Aorta (tissue), 5 donors: ENCODE results near the gene BLM. TPM values are rescaled to one million over a fixed set of nuclear protein-coding genes. Genes with fewer than 3 reads are reported as not detected.
A peak's percentile ranks its signal among the peaks of the same experiment; 100 is the strongest.

Source experiments
- ATAC-seq: fragments of 200-7000 bp; cut with Tn5 transposase; one replicate; pipeline ENCODE4 v1.9.1; 2022; ENCODE audit warnings: moderate library complexity; ENCODE audit not compliant: low FRiP score
- DNase-seq, 2 donors: peaks; one replicate each; pipeline ENCODE4 v3.0.0-alpha.2; 2020
- H3K27ac ChIP-seq, 2 donors: one replicate each; pipeline ENCODE4 v1.5.1; 2013; ENCODE audit warnings: low read length in 2 of 2, mild to moderate bottlenecking in 2 of 2, moderate library complexity in 2 of 2, control low read depth in 1 of 2, inconsistent platforms in 1 of 2, low read depth in 1 of 2
- H3K27me3 ChIP-seq, 2 donors: one replicate each; pipeline ENCODE4 v1.6.1; 2013; ENCODE audit warnings: control low read depth in 1 of 2, low read length in 1 of 2, mild to moderate bottlenecking in 1 of 2, moderate library complexity in 1 of 2; ENCODE audit not compliant: insufficient read depth in 2 of 2, control insufficient read depth in 1 of 2
- H3K36me3 ChIP-seq, 2 donors: one replicate each; pipeline ENCODE4 v1.6.1; 2013; ENCODE audit warnings: control low read depth in 1 of 2, low read length in 1 of 2, mild to moderate bottlenecking in 1 of 2; ENCODE audit not compliant: insufficient read depth in 2 of 2, control insufficient read depth in 1 of 2
- H3K4me1 ChIP-seq, 2 donors: one replicate each; pipeline ENCODE4 v1.6.1; 2013; ENCODE audit warnings: low read length in 2 of 2, control low read depth in 1 of 2, mild to moderate bottlenecking in 1 of 2, moderate library complexity in 1 of 2; ENCODE audit not compliant: insufficient read depth in 2 of 2, control insufficient read depth in 1 of 2
- H3K4me3 ChIP-seq, 2 donors: one replicate each; pipeline ENCODE4 v1.5.1; 2013; ENCODE audit warnings: low read length in 2 of 2, control low read depth in 1 of 2, mild to moderate bottlenecking in 1 of 2
- H3K9me3 ChIP-seq: one replicate; pipeline ENCODE4 v1.6.1; 2013; ENCODE audit warnings: mild to moderate bottlenecking, low read length; ENCODE audit not compliant: control insufficient read depth
- WGBS, 2 donors: extraction: QIAGEN DNeasy Blood & Tissue Kit; methylation state at CpG; one replicate each; pipeline ENCODE4 v1.1.7; 2013; 5-methylcytosine and 5-hydroxymethylcytosine counted together
- intact Hi-C, 2 donors: fragments of 100-400 bp; cut with DNase I; formaldehyde crosslinking; loops; one replicate each; pipeline versions ENCODE4 v1.14.2 to v1.15.0; 2022
- polyA plus RNA-seq, 2 donors: library from polyadenylated mRNA; stranded (reverse); fragments of 200-250 nt; gene quantifications; one replicate each; pipeline ENCODE4 v1.2.3, GENCODE V29; 2013
- total RNA-seq, 2 donors: library from RNA; stranded (reverse); fragmentation: NEBNext Ultra II Directional; extraction: Animal tissue kit (Norgen Biotek cat#: 25700); gene quantifications; one replicate each; pipeline ENCODE4 v1.2.1, GENCODE V29; 2021
- donor health status: healthy with polysubstance abuse.
- donor health status: Bipolar disorder and iron deficiency.
- donor health status: DM: no; HTN: no; CAD: no.
- donor health status: DM: no; HTN: no; CAD: no.
- donor health status: DM: yes; HTN: yes; CAD: no.

Gene BLM
- total and polyA plus RNA-seq, 4 donors: 0.94 to 3.2 (median 1.5) TPM; not detected in 1

DNA sequence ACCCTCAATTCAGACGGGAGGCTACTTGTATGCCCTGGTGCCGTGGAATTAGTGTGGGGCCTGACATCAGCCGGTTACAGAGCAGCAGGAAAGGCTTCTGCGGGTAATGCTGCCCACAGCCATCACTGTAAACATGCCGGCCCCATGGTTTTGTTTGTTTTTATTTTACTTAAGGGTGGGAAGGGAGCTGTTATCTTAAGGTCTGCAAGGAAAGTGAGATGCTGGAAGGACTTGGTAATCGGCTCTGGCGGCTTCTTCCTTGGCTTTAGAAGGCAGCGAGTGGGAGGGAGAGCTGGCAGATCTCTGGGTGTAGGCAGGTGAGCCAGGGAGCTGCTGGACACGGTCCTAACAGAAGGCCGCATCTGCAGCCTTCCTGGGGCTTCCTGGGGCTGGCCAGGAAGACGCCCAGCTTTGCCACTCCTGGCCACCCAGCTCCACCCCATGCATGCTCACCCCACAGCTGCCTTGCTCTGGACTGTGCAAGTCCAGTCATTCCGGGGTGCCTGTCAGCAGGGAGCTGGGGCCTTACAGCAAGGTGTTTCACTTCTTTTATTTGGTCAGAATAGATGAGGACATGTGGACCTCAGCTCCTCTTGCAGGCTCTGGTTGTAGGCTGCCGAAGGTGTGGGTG, 97.2 kb downstream of the BLM start:
- intact Hi-C loops: no loop called here
- DNase-seq (no peak), ATAC-seq (no peak)
- Histone ChIP-seq H3K4me1 (no peaks in the 10 kb centered on the region), H3K9me3 (no peaks in the 10 kb centered on the region), H3K27ac (no peak overlapping the region), H3K36me3 (no peaks in the 10 kb centered on the region), H3K27me3 (no peaks in the 10 kb centered on the region), H3K4me3 (no peak overlapping the region)
- WGBS, 2 donors: 22 to 25% methylated on average over 13 of the region's 13 CpGs

DNA sequence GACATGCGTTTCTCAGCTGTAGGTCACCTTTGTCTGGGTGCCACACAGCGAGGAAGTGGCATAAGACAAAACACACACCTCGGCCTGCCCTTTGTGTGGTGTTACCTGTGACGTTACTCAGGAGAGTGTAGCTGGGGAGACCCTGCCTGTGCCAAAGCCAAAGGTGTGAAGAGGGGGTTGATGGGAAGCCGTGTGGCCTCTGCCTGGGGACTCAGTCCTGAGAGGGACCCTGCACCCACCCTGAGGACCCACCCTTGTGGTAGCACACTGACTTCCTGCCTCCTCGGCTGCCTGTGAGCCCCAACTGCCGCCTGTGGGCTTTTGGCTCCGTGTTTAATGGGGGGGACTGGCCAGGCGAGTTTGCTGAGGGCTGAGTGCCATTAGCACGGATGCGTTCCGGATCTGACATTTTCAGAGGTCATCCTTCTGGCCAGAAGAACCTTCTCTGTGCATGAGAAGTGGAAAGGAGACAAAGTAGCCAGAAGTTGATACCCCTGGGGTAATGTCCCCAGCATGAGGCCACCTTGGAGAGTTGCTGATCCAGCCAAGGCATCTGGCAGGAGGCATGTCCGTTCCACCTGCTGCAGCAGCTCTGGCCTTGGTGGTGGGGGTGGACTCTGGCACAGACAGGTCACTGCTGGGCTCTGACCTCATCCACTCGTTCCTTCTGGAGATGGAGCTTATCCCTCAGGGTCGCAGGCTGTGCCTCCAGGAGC, 99.4 kb downstream of the BLM start:
- Histone ChIP-seq H3K4me1 (no peaks in the 10 kb centered on the region), H3K4me3 (no peak overlapping the region), H3K36me3 (no peaks in the 10 kb centered on the region), H3K27ac (no peak overlapping the region), H3K9me3 (no peaks in the 10 kb centered on the region), H3K27me3 (no peaks in the 10 kb centered on the region)
- no peak for ATAC-seq
- no peak for DNase-seq
- intact Hi-C loops: no loop called here
- 96 to 97% methylated on average over 15 of the region's 15 CpGs for WGBS, 2 donors

DNA sequence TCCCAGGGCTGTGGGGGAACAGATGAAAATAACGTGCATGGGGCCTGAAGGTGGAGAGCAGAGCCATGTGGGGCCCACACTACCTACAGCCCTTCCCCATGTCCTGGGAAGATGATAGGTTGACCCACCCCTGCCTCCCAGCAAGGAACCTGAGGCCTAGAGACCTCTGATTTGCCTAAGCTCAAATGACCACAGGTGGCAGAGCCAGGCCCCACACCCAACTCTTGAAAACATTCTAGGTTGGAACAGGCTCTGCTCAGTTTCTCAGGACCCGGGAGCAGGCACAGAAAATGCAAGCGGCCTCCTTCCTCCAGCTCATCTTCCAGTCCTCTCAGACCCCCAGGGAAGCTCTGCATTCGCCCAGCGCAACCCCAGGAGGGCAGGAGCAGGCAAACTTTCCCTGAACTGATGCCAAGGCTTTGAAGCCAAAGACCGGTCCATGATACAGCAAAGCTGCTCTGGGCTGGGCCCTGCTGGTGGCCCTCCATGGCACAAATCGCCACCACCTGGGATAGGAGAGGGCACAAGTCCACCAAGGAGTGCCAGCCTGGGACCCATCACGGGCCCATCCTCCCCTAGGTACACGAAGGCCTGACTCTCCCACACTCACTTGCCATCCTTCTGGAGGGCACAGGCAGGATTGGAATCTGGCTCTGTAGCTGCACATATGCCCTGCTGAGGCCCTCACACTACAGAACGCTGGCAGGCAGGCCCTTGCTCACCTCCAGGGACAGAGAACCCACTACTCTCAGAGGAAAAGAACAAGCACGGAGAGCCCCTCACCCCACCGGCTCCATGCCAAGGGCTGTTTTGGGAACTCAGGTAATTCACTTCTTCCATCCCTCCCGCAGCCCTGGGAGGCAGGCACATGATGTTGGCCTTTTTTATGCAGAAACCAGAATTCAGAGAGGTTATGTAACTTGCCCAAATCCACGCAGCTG, 100.2 kb downstream of the BLM start:
- no peaks in the 10 kb centered on the region for H3K9me3 ChIP-seq
- H3K27me3 ChIP-seq: no peaks in the 10 kb centered on the region
- DNase-seq: no peak

DNA sequence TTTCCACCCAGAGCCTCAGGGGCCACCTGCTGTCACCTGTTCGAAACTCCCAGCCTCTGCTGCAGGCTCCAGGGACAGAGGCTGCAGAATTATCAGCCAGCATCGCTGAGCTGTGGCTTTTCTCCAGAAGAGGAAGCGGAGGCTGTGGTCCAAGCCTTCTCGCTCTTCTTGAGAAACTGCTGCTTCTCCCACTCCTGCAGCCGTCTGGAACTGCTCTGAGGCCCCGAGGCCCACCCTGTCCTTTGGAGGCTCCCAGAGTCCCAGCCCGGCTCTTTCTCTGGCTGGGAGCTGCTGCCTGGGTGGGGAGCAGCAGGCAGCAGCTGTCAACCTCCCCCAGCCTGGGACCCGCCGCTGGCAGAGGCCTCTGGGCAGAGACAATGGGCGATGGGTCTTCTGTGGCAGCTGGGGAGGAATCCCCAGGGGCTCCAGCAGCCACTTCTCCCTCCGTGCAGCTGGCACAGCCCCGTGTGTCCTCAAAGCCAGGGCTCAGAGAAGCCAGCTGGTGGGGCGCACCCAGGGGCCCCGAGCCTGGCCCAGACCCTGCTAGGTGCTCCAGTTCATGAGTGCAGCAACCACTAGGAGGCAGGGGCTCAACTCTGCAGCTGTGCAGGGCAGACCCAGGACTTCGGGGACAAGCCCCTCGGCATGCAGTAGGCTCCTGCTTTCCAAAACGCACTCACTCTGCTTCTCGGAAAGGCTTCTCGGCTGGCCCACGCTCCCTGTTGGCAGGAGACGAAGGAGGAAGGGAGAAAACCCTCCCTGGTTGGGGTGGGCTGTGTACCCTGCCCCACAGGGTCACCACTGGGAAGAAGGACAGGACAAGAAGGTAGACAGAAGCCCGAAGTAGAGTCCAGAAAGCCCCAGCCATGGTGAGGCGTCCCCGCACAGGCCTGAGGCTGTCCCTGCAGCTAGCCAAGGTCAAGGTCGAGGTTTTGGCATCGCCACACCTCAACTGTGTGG, 101.4 kb downstream of the BLM start:
- Histone ChIP-seq H3K36me3 (no peaks in the 10 kb centered on the region), H3K9me3 (no peaks in the 10 kb centered on the region), H3K27me3 (no peaks in the 10 kb centered on the region), H3K4me1 (no peaks in the 10 kb centered on the region), H3K27ac (no peak overlapping the region), H3K4me3 (no peak overlapping the region)
- ATAC-seq (no peak), DNase-seq (peak in 1 of 2 donors; percentile 59)
- intact Hi-C loops: no loop called here
- WGBS, 2 donors: 77 to 83% methylated on average over 26 of the region's 26 CpGs

More for the DNA sequence above, 100.2 kb downstream of the BLM start:
- H3K27ac ChIP-seq: no peak overlapping the region
- intact Hi-C loops: no loop called here
- no peaks in the 10 kb centered on the region for H3K4me1 ChIP-seq
- no peaks in the 10 kb centered on the region for H3K36me3 ChIP-seq
- no peak for ATAC-seq
- WGBS, 2 donors: 87 to 93% methylated on average over 14 of the region's 14 CpGs
- no peak overlapping the region for H3K4me3 ChIP-seq

DNA sequence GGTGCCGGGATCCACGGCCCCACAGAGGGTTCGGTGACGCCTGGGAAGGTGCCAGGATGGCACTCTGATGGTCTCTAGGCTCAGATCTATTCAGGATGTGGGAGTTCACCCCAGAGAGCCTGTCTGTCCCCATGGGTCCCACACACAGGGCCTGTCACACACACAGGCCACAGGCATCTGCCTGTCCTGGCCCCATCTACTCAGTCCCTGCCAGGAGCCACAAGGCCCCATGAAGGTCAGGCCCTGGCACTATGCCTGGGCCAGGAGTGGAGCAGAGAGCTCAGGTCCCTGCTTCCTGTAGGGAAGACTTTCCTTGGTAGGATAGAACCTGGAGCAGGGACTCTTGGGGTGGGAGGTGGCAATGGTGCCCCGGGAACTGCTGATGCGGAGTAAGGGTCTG, 102.2 kb downstream of the BLM start:
- no peaks in the 10 kb centered on the region for H3K9me3 ChIP-seq
- no peak overlapping the region for H3K27ac ChIP-seq
- no peak for DNase-seq
- 92 to 94% methylated on average over 6 of the region's 6 CpGs for WGBS, 2 donors
- H3K4me3 ChIP-seq: no peak overlapping the region
- ATAC-seq: no peak
- no peaks in the 10 kb centered on the region for H3K36me3 ChIP-seq
- no peaks in the 10 kb centered on the region for H3K4me1 ChIP-seq
- no peaks in the 10 kb centered on the region for H3K27me3 ChIP-seq
- intact Hi-C loops: no loop called here

DNA sequence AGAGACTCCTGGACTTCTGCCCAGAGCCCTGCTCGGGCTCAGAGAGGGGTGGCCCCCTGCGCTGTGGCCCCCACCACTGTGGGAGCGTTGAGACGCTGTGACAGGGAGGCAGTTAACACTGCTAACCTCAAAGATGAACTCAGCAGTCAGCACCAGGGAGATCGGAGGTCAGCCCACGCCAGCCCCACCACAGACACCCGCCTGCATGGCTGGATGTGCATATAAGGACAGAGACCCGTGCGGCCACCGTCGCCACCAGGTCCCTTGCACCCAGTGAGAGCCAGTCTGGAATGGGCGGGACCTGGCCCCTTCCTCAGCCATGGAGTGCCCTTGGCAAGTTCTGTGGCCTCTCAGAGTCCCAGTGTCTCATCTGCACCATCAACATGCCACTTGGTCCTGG, 102.7 kb downstream of the BLM start:
- intact Hi-C loops: no loop called here
- H3K4me1 ChIP-seq: no peaks in the 10 kb centered on the region

DNA sequence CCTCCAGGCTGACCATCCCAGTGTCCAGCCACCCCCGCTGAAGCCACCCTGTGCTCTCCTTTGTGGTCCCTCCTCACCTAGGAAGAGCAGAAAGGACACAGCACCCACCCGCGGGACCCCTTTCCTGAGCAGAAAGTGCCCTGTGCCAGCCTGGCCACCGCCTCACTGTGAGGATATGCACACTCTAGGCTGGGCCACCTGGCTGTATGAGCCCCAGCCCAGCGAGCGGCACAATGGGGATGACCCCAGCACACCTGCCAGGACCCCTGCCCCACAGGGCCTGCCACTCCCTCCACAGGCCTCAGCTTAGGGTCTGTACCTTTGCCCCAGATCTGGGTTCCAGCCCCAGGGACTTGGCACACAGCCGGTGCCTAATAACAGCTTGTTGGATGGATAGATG, 103.3 kb downstream of the BLM start:
- intact Hi-C loops: no loop called here
- no peaks in the 10 kb centered on the region for H3K4me1 ChIP-seq
- WGBS, 2 donors: 95 to 96% methylated on average over 7 of the region's 7 CpGs
- H3K36me3 ChIP-seq: no peaks in the 10 kb centered on the region
- no peak overlapping the region for H3K27ac ChIP-seq
- no peaks in the 10 kb centered on the region for H3K27me3 ChIP-seq
- DNase-seq: no peak
- H3K4me3 ChIP-seq: no peak overlapping the region
- no peaks in the 10 kb centered on the region for H3K9me3 ChIP-seq
- peak; percentile 12 for ATAC-seq

More for the DNA sequence above, 102.7 kb downstream of the BLM start:
- H3K4me3 ChIP-seq: no peak overlapping the region
- no peak for ATAC-seq
- no peak overlapping the region for H3K27ac ChIP-seq
- DNase-seq: no peak
- no peaks in the 10 kb centered on the region for H3K27me3 ChIP-seq
- H3K36me3 ChIP-seq: no peaks in the 10 kb centered on the region
- 90 to 92% methylated on average over 12 of the region's 12 CpGs for WGBS, 2 donors
- no peaks in the 10 kb centered on the region for H3K9me3 ChIP-seq
